H1 (cell line): ENCODE results near the gene SHCBP1. TPM values are rescaled to one million over a fixed set of nuclear protein-coding genes. Genes with fewer than 3 reads are reported as not detected.

Experiments
- CTCF ChIA-PET: fragments of 300-600 bp; sonication (Branson Sonifier 250); formaldehyde crosslinking; loops from one replicate; lab custom pipeline; 2021; ENCODE audit not compliant: partially characterized antibody; lab: Charles Lee
- POLR2A ChIA-PET: fragments of 300-600 bp; sonication (Branson Sonifier 250); formaldehyde crosslinking; loops from one replicate; lab custom pipeline; 2021; ENCODE audit warnings: inconsistent platforms; ENCODE audit not compliant: partially characterized antibody; lab: Charles Lee
- DNase-seq, 2 experiments: peaks; one replicate each; pipeline versions ENCODE4 v3.0.0 to v3.0.0-alpha.2; 2010 to 2022; ENCODE audit warnings: low spot score in 2 of 2, low read depth in 1 of 2, mixed read lengths in 1 of 2
- FAIRE-seq: peaks from 2 replicates; lab custom pipeline; 2011; peaks lifted over from hg19 to GRCh38; lab: Jason Lieb, UNC
- H2AFZ ChIP-seq: 2 replicates; pipeline ENCODE4 v1.8.1; 2012; ENCODE audit warnings: low read length, inconsistent platforms
- H2AK5ac ChIP-seq: 2 replicates; pipeline ENCODE4 v1.6.1; 2013; ENCODE audit warnings: low read depth, low read length
- H2BK120ac ChIP-seq: replicated peaks from 2 replicates; pipeline ENCODE3; 2013; ENCODE audit warnings: low read depth, low read length, inconsistent platforms
- H2BK12ac ChIP-seq: 2 replicates; pipeline ENCODE4 v1.6.1; 2013; ENCODE audit warnings: low read depth, low read length
- H2BK15ac ChIP-seq: 2 replicates; pipeline ENCODE4 v1.6.1; 2013; ENCODE audit warnings: low read length
- H2BK20ac ChIP-seq: 2 replicates; pipeline ENCODE4 v1.6.1; 2013; ENCODE audit warnings: low read length
- H2BK5ac ChIP-seq: 2 replicates; pipeline ENCODE4 v1.6.1; 2013; ENCODE audit warnings: low read depth, low read length
- H3K14ac ChIP-seq: 2 replicates; pipeline ENCODE4 v1.6.1; 2013; ENCODE audit warnings: inconsistent platforms; ENCODE audit not compliant: insufficient read length
- H3K18ac ChIP-seq: 2 replicates; pipeline ENCODE4 v1.6.1; 2013; ENCODE audit warnings: low read length; ENCODE audit errors: extremely low read depth
- H3K23ac ChIP-seq: 2 replicates; pipeline ENCODE4 v1.6.1; 2013; ENCODE audit warnings: inconsistent platforms; ENCODE audit not compliant: insufficient read length
- H3K23me2 ChIP-seq: 2 replicates; pipeline ENCODE4 v1.6.1; 2013; ENCODE audit warnings: low read depth, low read length
- H3K27ac ChIP-seq: 2 replicates; pipeline ENCODE4 v1.6.1; 2011; ENCODE audit warnings: low read depth, low read length, inconsistent platforms
- H3K27me3 ChIP-seq, 4 experiments: replicated peaks in 1 of 4; 1 replicate in 1 of 4; 2 replicates in 3 of 4; pipeline versions ENCODE4 v1.6.1 to v1.8.1; 2011 to 2013; ENCODE audit warnings: low read length in 3 of 4, mild to moderate bottlenecking in 3 of 4, inconsistent platforms in 2 of 4, mixed read lengths in 2 of 4, moderate library complexity in 1 of 4; ENCODE audit not compliant: control insufficient read depth in 3 of 4, insufficient read depth in 3 of 4; ENCODE audit errors: extremely low read depth in 1 of 4
- H3K36me3 ChIP-seq, 4 experiments: 2 replicates each; pipeline versions ENCODE4 v1.6.1 to v1.8.1; 2011 to 2013; ENCODE audit warnings: mild to moderate bottlenecking in 4 of 4, low read length in 3 of 4, moderate library complexity in 2 of 4, control low read depth in 1 of 4, inconsistent platforms in 1 of 4; ENCODE audit not compliant: insufficient read depth in 4 of 4, control insufficient read depth in 2 of 4
- H3K4ac ChIP-seq: replicated peaks from 2 replicates; pipeline ENCODE3; 2013; ENCODE audit warnings: low read length, low read depth, mixed read lengths, inconsistent platforms; ENCODE audit not compliant: insufficient read length
- H3K4me1 ChIP-seq, 4 experiments: replicated peaks in 1 of 4; 1 replicate in 1 of 4; 2 replicates in 3 of 4; pipeline versions ENCODE4 v1.6.1 to v1.8.1; 2011 to 2013; ENCODE audit warnings: low read length in 3 of 4, inconsistent platforms in 2 of 4, mixed read lengths in 1 of 4; ENCODE audit not compliant: insufficient read depth in 4 of 4, control insufficient read depth in 3 of 4
- H3K4me2 ChIP-seq, 2 experiments: 2 replicates each; pipeline versions ENCODE4 v1.6.1 to v1.8.1; 2011 to 2013; ENCODE audit warnings: low read depth in 2 of 2, low read length in 2 of 2, control low read depth in 1 of 2, inconsistent platforms in 1 of 2, mild to moderate bottlenecking in 1 of 2; ENCODE audit not compliant: insufficient read depth in 1 of 2
- H3K4me3 ChIP-seq, 4 experiments: fragments of 200-600, 300-600 bp in 1 of 4; sonication (generic), shearing (Covaris generic), sonication (Bioruptor Twin) in 1 of 4; 2 replicates each; pipeline versions ENCODE4 v1.5.1 to v1.8.1; 2011 to 2016; ENCODE audit warnings: low read length in 4 of 4, low read depth in 3 of 4, control low read depth in 2 of 4, inconsistent platforms in 2 of 4, mild to moderate bottlenecking in 2 of 4, mixed read lengths in 1 of 4, moderate library complexity in 1 of 4; ENCODE audit not compliant: insufficient read depth in 2 of 4; ENCODE audit errors: extremely low read depth in 1 of 4
- H3K56ac ChIP-seq: replicated peaks from 2 replicates; pipeline ENCODE3; 2013; ENCODE audit warnings: low read depth, mild to moderate bottlenecking, mixed read lengths, low read length, inconsistent platforms; ENCODE audit not compliant: insufficient read length
- H3K79me1 ChIP-seq: 2 replicates; pipeline ENCODE4 v1.6.1; 2013; ENCODE audit warnings: low read depth, low read length, control low read depth
- H3K79me2 ChIP-seq, 2 experiments: 2 replicates each; pipeline versions ENCODE4 v1.6.1 to v1.8.1; 2012 to 2013; ENCODE audit warnings: low read length in 2 of 2, mild to moderate bottlenecking in 2 of 2, inconsistent platforms in 1 of 2; ENCODE audit not compliant: insufficient read depth in 2 of 2, control insufficient read depth in 1 of 2
- H3K9ac ChIP-seq, 4 experiments: replicated peaks in 1 of 4; 1 replicate in 1 of 4; 2 replicates in 3 of 4; pipeline versions ENCODE4 v1.6.1 to v1.8.1; 2011 to 2013; ENCODE audit warnings: low read depth in 3 of 4, low read length in 3 of 4, control low read depth in 2 of 4, mild to moderate bottlenecking in 2 of 4, moderate library complexity in 2 of 4, inconsistent platforms in 1 of 4; ENCODE audit errors: extremely low read depth in 1 of 4
- H3K9me3 ChIP-seq, 2 experiments: 2 replicates each; pipeline versions ENCODE4 v1.6.1 to v1.8.1; 2012 to 2013; ENCODE audit warnings: mild to moderate bottlenecking in 2 of 2, moderate library complexity in 2 of 2, control low read depth in 1 of 2, inconsistent platforms in 1 of 2, low read depth in 1 of 2, low read length in 1 of 2, mixed read lengths in 1 of 2; ENCODE audit not compliant: insufficient read depth in 2 of 2
- H4K20me1 ChIP-seq, 2 experiments: replicated peaks in 1 of 2; 2 replicates each; pipeline versions ENCODE3 to v1.8.1; 2011 to 2013; ENCODE audit warnings: inconsistent platforms in 2 of 2, low read length in 2 of 2, mild to moderate bottlenecking in 1 of 2; ENCODE audit not compliant: insufficient read depth in 2 of 2, control insufficient read depth in 1 of 2
- H4K5ac ChIP-seq: 2 replicates; pipeline ENCODE4 v1.6.1; 2013; ENCODE audit warnings: low read length, low read depth, mixed read lengths, inconsistent platforms; ENCODE audit not compliant: insufficient read length
- H4K8ac ChIP-seq: 2 replicates; pipeline ENCODE4 v1.8.0; 2013; ENCODE audit warnings: mild to moderate bottlenecking, moderate library complexity, low read length, inconsistent platforms; ENCODE audit not compliant: insufficient read depth; ENCODE audit errors: extremely low read depth
- H4K91ac ChIP-seq: replicated peaks from 2 replicates; pipeline ENCODE3; 2013; ENCODE audit warnings: low read length, mixed read lengths, inconsistent platforms; ENCODE audit not compliant: insufficient read length
- BRCA1 ChIP-seq: IDR thresholded peaks from 2 replicates; pipeline ENCODE4 v1.6.1; 2012; ENCODE audit warnings: low read depth, low read length, improper control_type of control experiment
- CEBPB ChIP-seq: IDR thresholded peaks from 2 replicates; pipeline ENCODE4 v1.6.1; 2012; ENCODE audit warnings: low read depth, low read length
- GABPA ChIP-seq: IDR thresholded peaks from 2 replicates; pipeline ENCODE4 v1.6.1; 2011; ENCODE audit warnings: mild to moderate bottlenecking, low read length, moderate library complexity, borderline replicate concordance; ENCODE audit not compliant: insufficient read depth
- PHF8 ChIP-seq: fragments of 200-600 bp; sonication (generic); conservative IDR thresholded peaks from 2 replicates; pipeline ENCODE4 v1.7.1; 2012; ENCODE audit warnings: low read depth, mild to moderate bottlenecking, inconsistent platforms, low read length, moderate library complexity
- RNF2 ChIP-seq: fragments of 200-900, 300-1000 bp; sonication (generic); IDR thresholded peaks from 2 replicates; pipeline ENCODE4 v1.7.1; 2016; ENCODE audit warnings: borderline replicate concordance, low read depth, mild to moderate bottlenecking, antibody characterized with exemption, low read length; ENCODE audit not compliant: poor library complexity, severe bottlenecking; ENCODE audit errors: missing control alignments
- SP1 ChIP-seq: IDR thresholded peaks from 2 replicates; pipeline ENCODE4 v1.6.1; 2011; ENCODE audit warnings: low read depth, low read length
- SUZ12 ChIP-seq: fragments of 200-600 bp; sonication (generic); IDR thresholded peaks from 2 replicates; pipeline ENCODE4 v1.6.1; 2012; ENCODE audit warnings: mild to moderate bottlenecking, inconsistent platforms, low read length, moderate library complexity, mixed read lengths
- WGBS, 2 experiments: shearing (Covaris generic) in 1 of 2; methylation state at CpG; one replicate each; pipeline versions ENCODE4 v1.1.6 to v1.1.7; 2013 to 2015; ENCODE audit warnings: low lambda C conversion rate in 2 of 2, mixed read lengths in 2 of 2, inconsistent platforms in 1 of 2, low coverage in 1 of 2, missing lambda C conversion rate in 1 of 2; ENCODE audit not compliant: insufficient replicate concordance in 2 of 2, insufficient coverage in 1 of 2, insufficient read length in 1 of 2; ENCODE audit errors: extremely low coverage in 1 of 2, missing lambda C conversion rate in 1 of 2; 5-methylcytosine and 5-hydroxymethylcytosine counted together
- polyA plus RNA-seq, 7 experiments: library from polyadenylated mRNA; depleted of rRNA in 3 of 7; stranded (reverse) in 5 of 7; unstranded in 2 of 7; fragments of >200 nt in 5 of 7; fragments of 200-250 nt in 2 of 7; gene quantifications; 1 replicate in 5 of 7; 2 replicates in 1 of 7; 4 replicates in 1 of 7; pipeline versions ENCODE4 v1.2.1 to v1.2.3, GENCODE V29; 2011 to 2013; ENCODE audit warnings: missing spikeins in 2 of 7, mixed read lengths in 2 of 7
- total RNA-seq: library from RNA; stranded (reverse); fragmentation: NEBNext Ultra II Directional; extraction: Animal tissue kit (Norgen Biotek cat#: 25700); gene quantifications from 2 replicates; pipeline ENCODE4 v1.2.1, GENCODE V29; 2021

Gene SHCBP1
- total and polyA plus RNA-seq, 2 of the 8 experiments (the other 6 are each of a cell fraction or from before 2014, with no cell fraction given): 5.7 to 14.8 TPM

DNA sequence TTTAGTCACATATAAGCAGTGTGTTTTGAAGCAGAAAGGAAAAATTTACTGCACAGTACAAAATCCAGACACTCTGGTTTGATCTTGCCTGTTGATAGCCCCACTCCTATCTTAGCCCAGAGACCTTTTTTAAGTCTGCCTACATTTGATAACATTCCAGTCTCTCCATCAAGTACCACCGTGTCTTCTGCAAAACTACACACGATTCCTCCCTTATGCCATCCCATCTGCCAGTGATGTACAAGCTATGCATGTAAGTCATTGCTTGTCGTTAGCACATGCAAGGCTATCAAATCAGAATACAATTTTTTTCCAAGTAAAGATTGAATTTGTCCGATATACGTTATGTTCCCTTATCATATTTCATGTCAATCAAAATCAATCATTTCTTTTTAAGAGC, 14.9 kb downstream of the SHCBP1 start:
- H3K4me2 ChIP-seq: no peak overlapping the region
- no peak overlapping the region for H3K14ac ChIP-seq
- no peak overlapping the region for H2BK12ac ChIP-seq
- no peak for FAIRE-seq
- H3K36me3 ChIP-seq: peaks cover 11 to 36% (median 27%) of the 10 kb centered on the region in 4 experiments; a peak in 7 of 8 replicates
- ChIA-PET POLR2A (interaction anchor here (0.9 to 1.3 kb wide), 3 partner anchors 12 to 24 kb away, joined by 3 to 6 read pairs (median 4); partner anchors contain the start of gene SHCBP1), CTCF (interaction anchor here (0.6 to 1.4 kb wide), 6 partner anchors 10 to 536 kb away, joined by 3 to 6 read pairs (median 4); partner anchors contain the start of gene SHCBP1)
- no peak overlapping the region for H4K8ac ChIP-seq
- no peak overlapping the region for H4K91ac ChIP-seq
- no peak overlapping the region for H2BK120ac ChIP-seq
- H2AFZ ChIP-seq: no peak overlapping the region
- no peak for DNase-seq
- no peaks in the 10 kb centered on the region; the same call in 1 of the 2 replicates for H3K79me1 ChIP-seq
- no peaks in the 10 kb centered on the region for H4K20me1 ChIP-seq
- H3K27ac ChIP-seq: no peak overlapping the region
- no peak overlapping the region for H3K56ac ChIP-seq
- H3K9me3 ChIP-seq: no peaks in the 10 kb centered on the region
- no peak overlapping the region for H2BK5ac ChIP-seq
- H3K4me1 ChIP-seq: no peaks in the 10 kb centered on the region
- no peak overlapping the region for H3K9ac ChIP-seq
- 93% methylated on average over 5 of the region's 5 CpGs; no CpG with 5 or more reads in 1 of the 2 experiments for WGBS, 2 experiments
- no peak overlapping the region for H4K5ac ChIP-seq
- H3K27me3 ChIP-seq: no peaks in the 10 kb centered on the region
- no peak overlapping the region for H2BK20ac ChIP-seq
- no peak overlapping the region for H3K4me3 ChIP-seq
- H3K23ac ChIP-seq: no peak overlapping the region
- no peaks in the 10 kb centered on the region for H3K79me2 ChIP-seq
- H3K18ac ChIP-seq: no peak overlapping the region
- H3K4ac ChIP-seq: no peak overlapping the region
- no peak overlapping the region for H2AK5ac ChIP-seq
- H2BK15ac ChIP-seq: no peak overlapping the region
- no peaks in the 10 kb centered on the region for H3K23me2 ChIP-seq
- TF ChIP-seq RNF2: no peak
- TF ChIP-seq PHF8: no peak
- no peak for TF ChIP-seq SP1
- no peak for TF ChIP-seq GABPA
- no peak for TF ChIP-seq SUZ12
- TF ChIP-seq BRCA1: no peak
- no peak for TF ChIP-seq CEBPB
